ENCODE measurements around the gene ALG10B.

ALG10B gene

GRCh38 chr12:38374751-38375150 lies 58.2 kb downstream of the ALG10B start:
- in situ Hi-C loops (cut with MboI; ENCODE audit: low sequenced_read_pairs), result no loop called here
